Neural crest cell (in vitro differentiated cells): ENCODE data around the gene PPP1R14C. TPM values are rescaled to one million over a fixed set of nuclear protein-coding genes. Genes with fewer than 3 reads are reported as not detected.

Source experiments
- DNase-seq: peaks from one replicate; pipeline ENCODE4 v3.0.0; 2021; ENCODE audit warnings: low read depth, mixed read lengths, low spot score
- H3K27ac Mint-ChIP-seq: one replicate; pipeline ENCODE4 v1.8.0; 2021; ENCODE audit warnings: mild to moderate bottlenecking, mixed read lengths; ENCODE audit not compliant: unreplicated experiment
- H3K27me3 Mint-ChIP-seq: 2 replicates; pipeline ENCODE4 v1.8.0; 2021; ENCODE audit warnings: low read depth, mild to moderate bottlenecking, mixed read lengths
- H3K36me3 Mint-ChIP-seq: 2 replicates; pipeline ENCODE4 v1.8.0; 2021; ENCODE audit warnings: low read depth, mild to moderate bottlenecking, mixed read lengths
- H3K4me1 Mint-ChIP-seq: 2 replicates; pipeline ENCODE4 v1.8.0; 2021; ENCODE audit warnings: mixed read lengths
- H3K4me3 Mint-ChIP-seq: one replicate; pipeline ENCODE4 v1.8.0; 2021; ENCODE audit warnings: mild to moderate bottlenecking, mixed read lengths
- H3K9me3 Mint-ChIP-seq: 2 replicates; pipeline ENCODE4 v1.8.0; 2021; ENCODE audit warnings: mixed read lengths
- total RNA-seq: library from RNA; stranded (reverse); gene quantifications from 2 replicates; pipeline ENCODE4 v1.2.1, GENCODE V29; 2021
- TF ChIP-seq, protein P1 (sequence below): fragments of 200-600 bp; sonication (generic); conservative IDR thresholded peaks from 2 replicates; pipeline ENCODE4 v1.5.0; 2021; ENCODE audit warnings: antibody characterized with exemption, mild to moderate bottlenecking

PPP1R14C gene
- total RNA-seq, 1 donor from 2014 or later = 7.3 TPM

DNA sequence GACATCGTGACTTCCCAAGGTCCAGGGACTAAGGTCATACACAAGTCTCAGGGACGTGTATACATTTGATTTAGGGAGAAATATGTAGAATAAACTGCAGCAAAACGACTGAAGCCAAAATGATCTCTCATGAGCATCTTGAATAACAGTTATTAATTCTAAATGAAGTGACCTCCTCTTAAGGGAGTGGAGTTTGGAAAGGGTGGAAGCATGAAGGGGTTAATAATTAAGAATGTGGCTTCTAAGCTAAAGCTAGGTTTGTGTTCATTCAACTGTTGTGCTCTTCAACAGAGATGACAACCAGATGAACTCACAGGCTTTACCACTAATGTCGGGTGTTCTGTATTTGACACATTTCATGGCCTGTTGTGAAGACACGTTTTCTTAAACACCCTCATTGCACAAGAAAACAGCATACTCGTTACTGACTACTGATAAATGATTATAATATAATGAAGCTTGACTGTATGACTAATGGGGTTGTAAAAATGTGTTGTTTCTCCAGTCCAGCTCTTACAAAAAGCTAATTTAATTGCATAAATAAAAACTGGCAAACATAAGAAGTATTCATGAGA, 1.5 kb downstream of the PPP1R14C start:
- peaks cover 28% of the 10 kb centered on the region for H3K4me1 Mint-ChIP-seq
- no peak for DNase-seq
- peaks cover 84% of the 10 kb centered on the region for H3K27me3 Mint-ChIP-seq
- TF ChIP-seq, protein P1, sequence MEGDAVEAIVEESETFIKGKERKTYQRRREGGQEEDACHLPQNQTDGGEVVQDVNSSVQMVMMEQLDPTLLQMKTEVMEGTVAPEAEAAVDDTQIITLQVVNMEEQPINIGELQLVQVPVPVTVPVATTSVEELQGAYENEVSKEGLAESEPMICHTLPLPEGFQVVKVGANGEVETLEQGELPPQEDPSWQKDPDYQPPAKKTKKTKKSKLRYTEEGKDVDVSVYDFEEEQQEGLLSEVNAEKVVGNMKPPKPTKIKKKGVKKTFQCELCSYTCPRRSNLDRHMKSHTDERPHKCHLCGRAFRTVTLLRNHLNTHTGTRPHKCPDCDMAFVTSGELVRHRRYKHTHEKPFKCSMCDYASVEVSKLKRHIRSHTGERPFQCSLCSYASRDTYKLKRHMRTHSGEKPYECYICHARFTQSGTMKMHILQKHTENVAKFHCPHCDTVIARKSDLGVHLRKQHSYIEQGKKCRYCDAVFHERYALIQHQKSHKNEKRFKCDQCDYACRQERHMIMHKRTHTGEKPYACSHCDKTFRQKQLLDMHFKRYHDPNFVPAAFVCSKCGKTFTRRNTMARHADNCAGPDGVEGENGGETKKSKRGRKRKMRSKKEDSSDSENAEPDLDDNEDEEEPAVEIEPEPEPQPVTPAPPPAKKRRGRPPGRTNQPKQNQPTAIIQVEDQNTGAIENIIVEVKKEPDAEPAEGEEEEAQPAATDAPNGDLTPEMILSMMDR = no peak
- no peaks in the 10 kb centered on the region for H3K36me3 Mint-ChIP-seq
- H3K4me3 Mint-ChIP-seq = peak overlapping the region; percentile 91
- no peak overlapping the region for H3K27ac Mint-ChIP-seq
- no peaks in the 10 kb centered on the region for H3K9me3 Mint-ChIP-seq

DNA sequence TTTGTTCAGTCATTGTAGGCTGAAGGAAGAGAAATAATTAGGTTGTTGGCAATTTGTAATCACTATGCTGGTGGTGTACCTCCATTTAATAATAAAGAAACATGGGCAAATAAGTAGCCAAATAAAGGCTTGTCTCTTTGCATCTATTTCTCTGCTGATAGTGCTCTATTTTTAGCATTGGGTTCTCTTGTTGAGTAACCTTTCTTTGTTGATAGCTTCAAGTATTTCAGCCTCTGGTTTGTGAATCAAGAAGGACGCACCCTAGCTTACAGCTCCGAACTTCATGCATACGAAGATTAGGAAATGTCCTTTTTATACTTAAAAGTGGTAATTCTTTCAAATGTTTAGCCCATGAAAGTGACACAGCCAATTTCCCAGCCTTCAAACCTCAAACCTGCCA, 2.6 kb downstream of the PPP1R14C start:
- TF ChIP-seq, protein P1 = no peak
- Mint-ChIP-seq H3K4me3 (peak overlapping the region; percentile 18), H3K27me3 (peaks cover 84% of the 10 kb centered on the region), H3K4me1 (peaks cover 36% of the 10 kb centered on the region), H3K27ac (no peak overlapping the region), H3K36me3 (no peaks in the 10 kb centered on the region), H3K9me3 (no peaks in the 10 kb centered on the region)
- no peak for DNase-seq

DNA sequence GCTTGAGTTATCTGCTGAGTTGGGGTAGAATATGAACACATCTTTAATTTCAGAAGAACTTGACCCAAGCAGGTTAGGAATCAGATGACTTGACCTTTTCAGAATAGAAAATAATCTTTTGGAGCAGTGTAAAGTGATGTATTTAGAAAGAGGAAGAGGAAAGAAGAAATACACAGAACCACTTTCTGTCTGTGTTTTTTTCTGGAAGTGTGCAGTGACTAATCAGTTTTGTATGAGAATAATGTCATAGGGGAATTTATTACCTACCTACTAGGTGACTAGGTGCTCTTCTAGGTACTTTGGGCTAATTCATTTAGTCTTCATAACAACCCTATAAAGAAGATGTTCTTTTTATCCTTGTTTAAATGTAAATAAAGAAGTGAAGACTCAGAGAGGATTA, 3.0 kb downstream of the PPP1R14C start:
- no peak overlapping the region for H3K27ac Mint-ChIP-seq
- H3K9me3 Mint-ChIP-seq = no peaks in the 10 kb centered on the region
- no peak overlapping the region for H3K4me3 Mint-ChIP-seq
- H3K4me1 Mint-ChIP-seq = peaks cover 39% of the 10 kb centered on the region
- no peaks in the 10 kb centered on the region for H3K36me3 Mint-ChIP-seq
- no peak for DNase-seq
- TF ChIP-seq, protein P1 = no peak
- peaks cover 84% of the 10 kb centered on the region for H3K27me3 Mint-ChIP-seq

DNA sequence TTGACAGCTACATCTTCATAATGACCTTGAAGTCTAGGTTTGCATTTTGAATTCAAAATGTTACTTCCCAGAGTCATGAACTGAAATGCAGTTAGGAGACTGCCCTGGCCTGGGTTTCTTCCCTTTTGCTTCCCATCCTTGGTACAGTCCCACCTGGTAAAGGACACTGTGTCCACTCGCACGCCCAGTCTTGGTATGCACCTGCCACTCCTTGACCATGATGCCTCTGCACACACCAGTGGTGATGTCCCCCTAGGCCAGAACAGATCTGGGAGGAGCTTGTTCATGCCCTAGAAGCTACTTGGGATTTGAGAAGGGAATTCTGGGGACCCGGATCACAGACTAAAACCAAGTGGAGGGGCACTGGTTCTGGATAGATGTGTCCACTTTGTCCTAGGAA, 3.6 kb downstream of the PPP1R14C start:
- Mint-ChIP-seq H3K27ac (no peak overlapping the region), H3K9me3 (no peaks in the 10 kb centered on the region), H3K4me3 (peak overlapping the region; percentile 17), H3K4me1 (peaks cover 43% of the 10 kb centered on the region), H3K36me3 (no peaks in the 10 kb centered on the region), H3K27me3 (peaks cover 84% of the 10 kb centered on the region)
- DNase-seq = no peak
- TF ChIP-seq, protein P1 = no peak

DNA sequence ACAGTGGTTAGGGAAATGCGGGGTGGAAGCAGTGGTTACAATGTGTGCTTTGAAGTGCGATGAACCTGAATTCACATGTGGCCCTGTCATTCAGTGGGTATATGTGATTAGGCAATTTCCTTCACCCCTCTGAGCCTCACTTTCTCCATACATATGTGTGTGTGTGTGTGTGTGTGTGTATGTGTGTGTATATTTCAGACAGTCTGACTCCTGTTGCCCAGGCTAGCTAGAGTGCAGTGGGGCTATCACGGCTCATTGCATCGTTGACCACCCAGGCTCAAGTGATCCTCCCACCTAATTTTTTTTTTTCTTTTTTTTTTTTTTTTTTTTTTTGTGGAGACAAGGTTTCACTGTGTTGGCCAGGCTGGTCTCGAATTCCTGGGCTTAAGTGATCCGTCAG, 6.3 kb downstream of the PPP1R14C start:
- Mint-ChIP-seq H3K36me3 (no peaks in the 10 kb centered on the region), H3K4me3 (no peak overlapping the region), H3K9me3 (no peaks in the 10 kb centered on the region), H3K27ac (no peak overlapping the region), H3K27me3 (peaks cover 90% of the 10 kb centered on the region), H3K4me1 (peaks cover 35% of the 10 kb centered on the region)
- no peak for DNase-seq
- TF ChIP-seq, protein P1 = no peak
